Smooth muscle cell (in vitro differentiated cells): ENCODE results near the gene MUC20. TPM values are rescaled to one million over a fixed set of nuclear protein-coding genes. Genes with fewer than 3 reads are reported as not detected.

Source experiments
- DNase-seq: peaks from one replicate; lab custom pipeline; 2025; ENCODE audit not compliant: unreplicated experiment; lab: John Stamatoyannopoulos, UW
- H2AFZ ChIP-seq: fragments of 200-600 bp; sonication (generic); 2 replicates; pipeline ENCODE4 v1.6.0; 2016; ENCODE audit warnings: antibody characterized with exemption, low read depth, mild to moderate bottlenecking
- H3F3A ChIP-seq: fragments of 200-600 bp; sonication (generic); 2 replicates; pipeline ENCODE4 v1.6.0; 2017; ENCODE audit warnings: antibody characterized with exemption, low read depth
- H3K27ac ChIP-seq: fragments of 200-600 bp; sonication (generic); 2 replicates; pipeline ENCODE4 v1.5.1; 2016; ENCODE audit warnings: low read depth, mild to moderate bottlenecking
- H3K27me3 ChIP-seq: fragments of 200-600 bp; sonication (generic); 2 replicates; pipeline ENCODE4 v1.6.1; 2016; ENCODE audit warnings: low read depth, mild to moderate bottlenecking
- H3K36me3 ChIP-seq: fragments of 200-600 bp; sonication (generic); 2 replicates; pipeline ENCODE4 v1.5.1; 2016; ENCODE audit warnings: low read depth
- H3K4me1 ChIP-seq: fragments of 200-600 bp; sonication (generic); 2 replicates; pipeline ENCODE4 v1.5.1; 2016; ENCODE audit warnings: low read depth
- H3K4me2 ChIP-seq: fragments of 200-600 bp; sonication (generic); 2 replicates; pipeline ENCODE4 v1.6.0; 2016; ENCODE audit warnings: mild to moderate bottlenecking
- H3K4me3 ChIP-seq: fragments of 200-600 bp; sonication (generic); 2 replicates; pipeline ENCODE4 v1.5.1; 2016; ENCODE audit warnings: mild to moderate bottlenecking
- H3K79me2 ChIP-seq: fragments of 200-600 bp; sonication (generic); 2 replicates; pipeline ENCODE4 v1.6.0; 2016; ENCODE audit warnings: low read depth, mild to moderate bottlenecking
- H3K9ac ChIP-seq: fragments of 200-600 bp; sonication (generic); 2 replicates; pipeline ENCODE4 v1.6.0; 2016; ENCODE audit warnings: low read depth
- H3K9me3 ChIP-seq: fragments of 200-600 bp; sonication (generic); replicated peaks from 2 replicates; pipeline ENCODE4 v1.5.1; 2016; ENCODE audit warnings: low read depth
- H4K20me1 ChIP-seq: fragments of 200-600 bp; sonication (generic); 2 replicates; pipeline ENCODE4 v1.6.0; 2016; ENCODE audit warnings: low read depth
- WGBS: methylation state at CpG from one replicate; pipeline ENCODE4 v1.1.7; 2016; ENCODE audit warnings: low lambda C conversion rate; 5-methylcytosine and 5-hydroxymethylcytosine counted together
- polyA plus RNA-seq: library from polyadenylated mRNA; unstranded; fragments of >200 nt; fragmentation: Nextera tagmentation; extraction: Ambion mirVana; gene quantifications from 2 replicates; pipeline ENCODE4 v1.2.1, GENCODE V29; 2016
- total RNA-seq: library from RNA; depleted of rRNA; stranded (reverse); fragments of >200 nt; gene quantifications from 2 replicates; pipeline ENCODE4 v1.2.3, GENCODE V29; 2014
- TF ChIP-seq, protein P1 (sequence below): fragments of 200-600 bp; sonication (generic); IDR thresholded peaks from 2 replicates; pipeline ENCODE4 v1.5.1; 2017; ENCODE audit warnings: borderline replicate concordance, mild to moderate bottlenecking, antibody characterized with exemption; ENCODE audit not compliant: insufficient read depth, poor library complexity, severe bottlenecking

Gene MUC20
- total and polyA plus RNA-seq, 2 experiments from 2014 or later: 2.5 to 5.9 TPM

DNA sequence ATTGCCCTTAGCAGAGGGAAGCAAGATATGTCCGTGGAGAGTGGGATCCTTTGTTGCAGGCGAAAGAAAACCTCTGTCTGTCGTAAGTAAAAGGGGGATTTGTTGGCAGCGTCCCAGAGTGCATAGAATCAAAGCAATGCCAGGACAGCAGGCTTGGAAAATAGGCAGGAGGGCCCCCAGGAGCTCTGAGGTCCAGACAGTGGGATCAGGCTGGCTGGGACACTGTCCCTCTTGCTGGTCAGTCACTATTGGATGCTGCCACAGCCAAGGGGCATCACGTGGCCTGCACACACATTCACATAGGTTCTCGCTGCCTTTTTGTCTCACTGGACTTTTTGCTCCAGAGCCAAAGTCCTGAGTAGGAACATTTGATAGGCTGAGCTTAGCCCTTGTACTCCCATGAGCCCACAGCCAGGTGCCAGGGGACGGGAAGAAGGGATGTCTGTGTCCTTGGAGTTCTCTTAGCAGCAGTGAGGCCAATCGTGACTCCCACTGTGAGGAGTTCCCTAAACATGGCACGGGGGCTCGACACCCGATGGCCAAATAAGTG is 10.7 kb downstream of the MUC20 start:
- Histone ChIP-seq H3K4me1 (no peaks in the 10 kb centered on the region), H3K9ac (no peak overlapping the region), H3K9me3 (no peaks in the 10 kb centered on the region), H3K4me2 (no peak overlapping the region), H3K27me3 (peaks cover 14% of the 10 kb centered on the region), H3K79me2 (no peaks in the 10 kb centered on the region), H3K4me3 (no peak overlapping the region), H3K27ac (no peak overlapping the region), H2AFZ (no peak overlapping the region), H3K36me3 (no peaks in the 10 kb centered on the region), H3F3A (no peaks in the 10 kb centered on the region), H4K20me1 (no peaks in the 10 kb centered on the region)
- TF ChIP-seq, protein P1, sequence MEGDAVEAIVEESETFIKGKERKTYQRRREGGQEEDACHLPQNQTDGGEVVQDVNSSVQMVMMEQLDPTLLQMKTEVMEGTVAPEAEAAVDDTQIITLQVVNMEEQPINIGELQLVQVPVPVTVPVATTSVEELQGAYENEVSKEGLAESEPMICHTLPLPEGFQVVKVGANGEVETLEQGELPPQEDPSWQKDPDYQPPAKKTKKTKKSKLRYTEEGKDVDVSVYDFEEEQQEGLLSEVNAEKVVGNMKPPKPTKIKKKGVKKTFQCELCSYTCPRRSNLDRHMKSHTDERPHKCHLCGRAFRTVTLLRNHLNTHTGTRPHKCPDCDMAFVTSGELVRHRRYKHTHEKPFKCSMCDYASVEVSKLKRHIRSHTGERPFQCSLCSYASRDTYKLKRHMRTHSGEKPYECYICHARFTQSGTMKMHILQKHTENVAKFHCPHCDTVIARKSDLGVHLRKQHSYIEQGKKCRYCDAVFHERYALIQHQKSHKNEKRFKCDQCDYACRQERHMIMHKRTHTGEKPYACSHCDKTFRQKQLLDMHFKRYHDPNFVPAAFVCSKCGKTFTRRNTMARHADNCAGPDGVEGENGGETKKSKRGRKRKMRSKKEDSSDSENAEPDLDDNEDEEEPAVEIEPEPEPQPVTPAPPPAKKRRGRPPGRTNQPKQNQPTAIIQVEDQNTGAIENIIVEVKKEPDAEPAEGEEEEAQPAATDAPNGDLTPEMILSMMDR: no peak
- no peak for DNase-seq
- 89% methylated on average over 11 of the region's 11 CpGs for WGBS

DNA sequence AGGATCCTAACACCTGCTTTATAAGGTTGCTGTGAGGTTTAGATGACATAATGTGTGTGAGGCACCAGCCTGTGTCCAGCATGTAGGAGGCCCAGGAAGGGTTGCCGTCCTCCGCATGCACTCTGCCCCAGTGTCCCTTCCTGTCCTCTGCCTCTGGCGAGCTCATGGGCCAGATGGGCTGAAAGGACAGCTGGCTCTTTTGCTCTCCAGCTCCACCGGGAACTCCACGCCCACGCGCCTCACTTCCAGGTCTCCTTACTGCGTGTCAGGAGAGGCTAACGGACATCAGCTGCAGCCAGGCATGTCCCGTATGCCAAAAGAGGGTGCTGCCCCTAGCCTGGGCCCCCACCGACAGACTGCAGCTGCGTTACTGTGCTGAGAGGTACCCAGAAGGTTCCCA is 12.2 kb downstream of the MUC20 start:
- TF ChIP-seq, protein P1: no peak
- no peaks in the 10 kb centered on the region for H3K9me3 ChIP-seq
- H3K9ac ChIP-seq: no peak overlapping the region
- H4K20me1 ChIP-seq: no peaks in the 10 kb centered on the region
- no peak overlapping the region for H3K4me3 ChIP-seq
- no peak overlapping the region for H3K4me2 ChIP-seq
- no peaks in the 10 kb centered on the region for H3F3A ChIP-seq
- no peaks in the 10 kb centered on the region for H3K4me1 ChIP-seq
- H3K27ac ChIP-seq: no peak overlapping the region
- H2AFZ ChIP-seq: no peak overlapping the region
- peaks cover 18% of the 10 kb centered on the region for H3K27me3 ChIP-seq
- no peak for DNase-seq
- 81% methylated on average over 12 of the region's 12 CpGs for WGBS
- H3K36me3 ChIP-seq: no peaks in the 10 kb centered on the region
- no peaks in the 10 kb centered on the region for H3K79me2 ChIP-seq

DNA sequence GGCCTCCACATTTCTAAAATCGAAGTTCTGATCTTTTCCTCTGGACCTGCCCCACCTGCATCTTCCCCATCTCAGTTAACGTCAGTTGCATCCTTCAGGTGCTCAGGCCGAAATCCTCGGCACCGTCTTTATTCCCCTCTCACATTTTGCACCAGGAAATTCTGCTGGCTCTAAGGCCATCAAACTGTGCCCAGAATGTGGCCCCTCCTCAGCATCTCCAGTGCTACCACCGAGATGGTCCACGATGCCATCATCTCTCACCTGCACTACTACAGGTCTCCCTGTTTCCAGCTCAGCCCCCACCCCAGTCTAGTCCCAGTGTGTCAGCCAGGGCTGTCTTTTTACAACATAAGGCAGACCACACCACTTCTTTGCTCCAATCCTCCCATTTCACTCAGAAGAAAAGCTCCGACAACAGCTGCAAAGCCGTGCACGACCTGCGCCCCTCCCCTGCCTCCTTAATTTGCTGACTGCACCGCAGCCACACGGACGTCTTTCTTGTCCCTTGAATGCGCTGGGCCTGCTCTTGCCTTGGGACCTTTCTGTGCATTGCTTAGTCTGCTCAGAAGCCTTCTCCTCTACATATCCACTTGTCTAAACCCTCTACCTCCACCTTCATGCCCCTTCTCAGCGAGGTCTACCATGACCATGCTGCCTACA is 14.4 kb downstream of the MUC20 start:
- no peaks in the 10 kb centered on the region for H3K79me2 ChIP-seq
- DNase-seq: no peak
- no peaks in the 10 kb centered on the region for H4K20me1 ChIP-seq
- no peak overlapping the region for H3K9ac ChIP-seq
- H3K4me2 ChIP-seq: no peak overlapping the region
- TF ChIP-seq, protein P1: no peak
- H3K27me3 ChIP-seq: peaks cover 18% of the 10 kb centered on the region
- no peak overlapping the region for H3K4me3 ChIP-seq
- no peaks in the 10 kb centered on the region for H3F3A ChIP-seq
- no peaks in the 10 kb centered on the region for H3K36me3 ChIP-seq
- H3K9me3 ChIP-seq: no peaks in the 10 kb centered on the region
- H3K27ac ChIP-seq: no peak overlapping the region
- H2AFZ ChIP-seq: no peak overlapping the region
- 83% methylated on average over 16 of the region's 16 CpGs for WGBS
- no peaks in the 10 kb centered on the region for H3K4me1 ChIP-seq
